Measurements from ENCODE around the gene ATP2B2.

ATP2B2 gene

GRCh38 chr3:10291641-10292040 is 213.7 kb downstream of the ATP2B2 start:
- peaks cover 11% of the 10 kb centered on the region for H3K36me3 ChIP-seq (ENCODE audit: low read depth)
- TF ChIP-seq CTCF (IDR thresholded peaks at IDR 0.05; ENCODE audit: poor library complexity, severe bottlenecking) = no peak
- H3K4me1 ChIP-seq (ENCODE audit: insufficient read depth, poor library complexity, severe bottlenecking) = no peaks in the 10 kb centered on the region
- no peaks in the 10 kb centered on the region for H3K27me3 ChIP-seq (ENCODE audit: insufficient read depth, poor library complexity, severe bottlenecking)
- no peak overlapping the region for H3K4me3 ChIP-seq (ENCODE audit: severe bottlenecking)
- H3K27ac ChIP-seq (ENCODE audit: poor library complexity, severe bottlenecking) = no peak overlapping the region
- no peak for DNase-seq (ENCODE audit: low spot score)
- H3K9me3 ChIP-seq (ENCODE audit: severe bottlenecking) = no peaks in the 10 kb centered on the region
- ATAC-seq (ENCODE audit: low read depth) = no peak

GRCh38 chr3:10290481-10291176 is 214.8 kb downstream of the ATP2B2 start:
- no peaks in the 10 kb centered on the region for H3K4me1 ChIP-seq (ENCODE audit: insufficient read depth, poor library complexity, severe bottlenecking)
- H3K27me3 ChIP-seq (ENCODE audit: insufficient read depth, poor library complexity, severe bottlenecking) = no peaks in the 10 kb centered on the region
- H3K9me3 ChIP-seq (ENCODE audit: severe bottlenecking) = no peaks in the 10 kb centered on the region
- H3K27ac ChIP-seq (ENCODE audit: poor library complexity, severe bottlenecking) = no peak overlapping the region
- TF ChIP-seq CTCF (IDR thresholded peaks at IDR 0.05; ENCODE audit: poor library complexity, severe bottlenecking) = no peak
- H3K36me3 ChIP-seq (ENCODE audit: low read depth) = peaks cover 12% of the 10 kb centered on the region
- DNase-seq (ENCODE audit: low spot score) = no peak
- H3K4me3 ChIP-seq (ENCODE audit: severe bottlenecking) = no peak overlapping the region
- ATAC-seq (ENCODE audit: low read depth) = no peak; the same call in 2 of the 3 replicates

- ATAC-seq (ENCODE audit: low read depth) = no peak
These were observed 215.5 kb downstream of the ATP2B2 start for GRCh38 chr3:10289787-10290355.

GRCh38 chr3:10289077-10289476 is 216.3 kb downstream of the ATP2B2 start:
- ATAC-seq (ENCODE audit: low read depth) (no peak), DNase-seq (ENCODE audit: low spot score) (no peak)
- H3K4me3 ChIP-seq (ENCODE audit: severe bottlenecking) = no peak overlapping the region
- H3K36me3 ChIP-seq (ENCODE audit: low read depth) = peaks cover 8% of the 10 kb centered on the region
- no peaks in the 10 kb centered on the region for H3K27me3 ChIP-seq (ENCODE audit: insufficient read depth, poor library complexity, severe bottlenecking)
- TF ChIP-seq CTCF (IDR thresholded peaks at IDR 0.05; ENCODE audit: poor library complexity, severe bottlenecking) = no peak
- no peaks in the 10 kb centered on the region for H3K9me3 ChIP-seq (ENCODE audit: severe bottlenecking)
- no peaks in the 10 kb centered on the region for H3K4me1 ChIP-seq (ENCODE audit: insufficient read depth, poor library complexity, severe bottlenecking)
- H3K27ac ChIP-seq (ENCODE audit: poor library complexity, severe bottlenecking) = no peak overlapping the region

More at GRCh38 chr3:10289787-10290355, 215.5 kb downstream of the ATP2B2 start:
- H3K27me3 ChIP-seq (ENCODE audit: insufficient read depth, poor library complexity, severe bottlenecking) = no peaks in the 10 kb centered on the region
- H3K4me1 ChIP-seq (ENCODE audit: insufficient read depth, poor library complexity, severe bottlenecking) = no peaks in the 10 kb centered on the region
- no peaks in the 10 kb centered on the region for H3K9me3 ChIP-seq (ENCODE audit: severe bottlenecking)
- H3K27ac ChIP-seq (ENCODE audit: poor library complexity, severe bottlenecking) = no peak overlapping the region
- no peak for TF ChIP-seq CTCF (IDR thresholded peaks at IDR 0.05; ENCODE audit: poor library complexity, severe bottlenecking)
- H3K36me3 ChIP-seq (ENCODE audit: low read depth) = peaks cover 8% of the 10 kb centered on the region
- no peak for DNase-seq (ENCODE audit: low spot score)
- H3K4me3 ChIP-seq (ENCODE audit: severe bottlenecking) = no peak overlapping the region

GRCh38 chr3:10288575-10288960 is 216.8 kb downstream of the ATP2B2 start:
- Histone ChIP-seq H3K27ac (ENCODE audit: poor library complexity, severe bottlenecking) (no peak overlapping the region), H3K27me3 (ENCODE audit: insufficient read depth, poor library complexity, severe bottlenecking) (no peaks in the 10 kb centered on the region), H3K4me1 (ENCODE audit: insufficient read depth, poor library complexity, severe bottlenecking) (no peaks in the 10 kb centered on the region), H3K36me3 (ENCODE audit: low read depth) (peaks cover 10% of the 10 kb centered on the region), H3K4me3 (ENCODE audit: severe bottlenecking) (no peak overlapping the region), H3K9me3 (ENCODE audit: severe bottlenecking) (no peaks in the 10 kb centered on the region)
- ATAC-seq (ENCODE audit: low read depth) (no peak), DNase-seq (ENCODE audit: low spot score) (no peak)
- TF ChIP-seq CTCF (IDR thresholded peaks at IDR 0.05; ENCODE audit: poor library complexity, severe bottlenecking) = no peak

Data from RWPE2 (cell line).